Posterior cingulate gyrus (tissue), 11 donors: ENCODE data around the gene FAIM2.
A peak's percentile ranks its signal among the peaks of the same experiment; 100 is the strongest.

ENCODE experiments used
- DNase-seq, 10 donors: peaks; one replicate each; pipeline versions ENCODE4 v3.0.0 to v3.0.0-alpha.2; 2020 to 2021; ENCODE audit warnings: mixed read lengths in 3 of 10
- intact Hi-C: fragments of 100-400 bp; cut with DNase I; formaldehyde crosslinking; loops from one replicate; pipeline ENCODE4 v1.15.1; 2023

Gene FAIM2

DNA sequence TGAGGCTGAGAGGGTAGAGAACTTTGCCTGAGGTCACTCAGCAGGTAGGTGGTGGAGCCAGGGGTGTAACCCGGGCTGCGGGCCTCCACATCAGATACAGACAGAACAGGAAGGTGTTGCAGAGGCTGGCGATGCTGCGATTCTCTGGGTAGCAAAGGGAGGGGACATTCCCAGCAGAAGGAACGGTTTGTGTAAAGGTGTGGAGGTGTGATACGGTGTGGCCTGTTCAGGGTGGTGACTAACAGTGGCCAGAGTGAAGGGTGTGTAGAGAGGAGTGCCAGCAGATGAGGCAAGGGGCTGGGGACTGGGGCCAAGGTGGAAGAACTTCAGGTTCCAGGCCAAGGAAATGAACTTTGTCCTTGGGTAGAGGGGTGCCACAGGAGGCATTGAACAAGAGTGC is 18.2 kb upstream of the FAIM2 start:
- DNase-seq = no peak
- intact Hi-C loops = no loop called here

DNA sequence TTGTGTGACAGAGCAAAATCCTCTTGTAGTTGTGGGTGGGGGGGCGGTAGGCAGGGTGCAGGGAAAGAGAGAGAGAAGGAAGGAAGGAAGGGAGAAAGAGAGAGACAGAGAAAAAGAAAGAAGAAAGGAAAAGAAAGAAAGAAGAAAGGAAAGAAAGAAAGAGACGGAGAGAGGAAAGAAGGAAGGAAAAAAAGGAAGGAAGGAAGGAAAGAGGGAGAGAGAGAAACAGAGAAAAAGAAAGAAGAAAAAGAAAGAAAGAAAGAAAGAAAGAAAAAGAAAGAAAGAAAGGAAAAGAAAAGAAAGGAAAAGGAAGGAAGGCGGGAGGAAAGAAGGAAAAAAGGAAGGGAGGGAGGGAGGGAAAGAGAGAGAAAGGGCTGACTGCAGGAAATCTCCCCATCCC is 17.6 kb upstream of the FAIM2 start:
- no peak for DNase-seq
- intact Hi-C loops = no loop called here

DNA sequence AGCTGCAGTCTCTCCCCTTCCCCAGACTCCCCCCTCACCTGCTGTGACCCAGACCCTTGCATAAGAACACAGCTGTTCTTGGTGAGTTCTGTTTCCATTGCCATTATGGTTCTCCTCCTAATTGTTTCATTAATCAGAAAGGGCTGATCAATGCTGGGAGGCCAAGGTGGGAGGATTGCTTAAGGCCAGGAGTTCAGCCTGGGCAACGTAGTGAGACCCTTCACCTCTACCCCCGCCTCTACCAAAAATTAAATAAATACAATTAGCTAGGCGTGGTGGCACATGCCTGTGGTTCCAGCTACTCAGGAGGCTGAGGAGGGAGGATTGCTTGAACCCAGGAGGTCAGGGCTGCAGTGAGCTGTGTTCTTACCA is 17.2 kb upstream of the FAIM2 start:
- no peak for DNase-seq
- intact Hi-C loops = no loop called here

DNA sequence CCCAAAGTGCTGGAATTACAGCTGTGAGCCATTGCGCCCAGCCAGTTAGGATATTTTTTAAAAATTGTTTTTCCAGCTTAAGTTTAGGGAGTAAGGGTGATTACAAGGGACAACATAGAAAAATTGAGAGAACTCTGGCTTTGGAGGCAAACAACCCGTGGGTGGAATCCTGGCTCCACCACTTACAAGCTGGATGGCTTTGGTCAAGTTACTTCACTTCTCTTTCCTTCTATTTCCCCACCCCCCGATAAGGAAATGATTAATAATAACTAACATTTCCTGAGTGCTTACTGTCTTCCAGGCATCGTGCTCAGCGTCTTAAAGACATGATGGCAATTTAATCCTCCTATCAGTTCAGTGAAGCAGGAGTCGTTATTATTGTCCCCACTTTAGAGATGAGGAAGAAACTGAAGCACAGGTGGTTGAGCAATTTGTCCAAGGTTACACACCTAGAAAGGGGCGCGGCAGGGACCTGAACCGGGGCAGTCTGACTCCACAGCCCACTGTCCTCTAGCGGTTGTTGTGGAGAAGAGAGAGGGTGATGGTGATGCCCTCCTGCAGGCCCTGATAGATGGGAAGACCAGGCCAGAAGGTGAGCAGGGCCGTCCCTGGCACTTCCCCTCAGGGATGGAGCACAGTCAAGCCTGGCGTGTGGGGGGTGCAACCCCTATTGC is 16.7 kb upstream of the FAIM2 start:
- intact Hi-C loops = no loop called here
- no peak for DNase-seq

DNA sequence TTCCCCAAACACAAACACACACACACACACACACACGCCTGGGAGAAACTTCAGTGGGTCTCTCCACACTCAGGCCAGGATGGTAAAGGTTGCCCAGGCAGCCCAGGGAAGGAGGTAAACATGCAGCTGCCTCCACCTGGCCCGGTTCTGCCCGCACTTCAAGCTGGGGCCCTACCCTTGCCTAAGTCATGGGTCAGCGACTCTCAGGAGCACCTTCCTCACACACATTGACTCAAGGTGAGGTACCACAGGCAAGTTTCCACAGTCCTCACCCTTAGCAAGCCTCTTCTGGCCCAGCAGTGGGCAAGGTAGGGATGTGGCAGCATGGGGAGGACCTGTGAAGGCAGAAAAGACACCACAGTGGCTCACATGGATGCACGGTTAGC is 14.1 kb upstream of the FAIM2 start:
- no peak for DNase-seq
- intact Hi-C loops = no loop called here

DNA sequence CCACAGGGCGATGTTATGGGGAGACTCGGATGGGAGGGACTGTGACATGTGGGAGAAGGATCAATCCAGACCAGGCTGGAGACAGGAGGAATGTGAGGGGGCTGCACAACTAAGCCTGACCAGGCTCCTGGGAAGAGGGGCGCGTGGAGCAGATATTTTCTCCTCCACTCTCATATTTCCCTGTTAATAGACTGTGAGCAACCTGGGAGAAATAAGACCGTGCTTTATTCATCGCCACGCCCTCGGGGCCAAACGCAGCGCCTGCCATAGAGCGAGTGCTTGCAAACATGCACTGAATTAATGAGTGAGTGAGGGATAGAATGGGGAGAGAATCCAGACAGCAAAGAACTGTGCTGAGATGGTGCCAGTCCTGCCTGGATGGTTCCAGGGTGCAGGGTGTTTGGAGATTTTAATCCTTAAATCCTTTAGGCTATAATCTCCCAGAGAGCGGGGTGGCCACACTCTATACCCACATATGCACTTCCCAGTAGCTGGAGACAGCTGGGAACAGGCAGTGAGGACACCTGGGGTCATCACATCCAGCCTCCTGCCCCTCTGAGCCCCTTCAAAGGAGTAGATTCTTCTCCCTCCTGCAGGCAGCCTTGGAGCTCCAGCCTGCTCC is 13.6 kb upstream of the FAIM2 start:
- intact Hi-C loops = no loop called here
- DNase-seq = peak in 1 of 10 donors; percentile 35

DNA sequence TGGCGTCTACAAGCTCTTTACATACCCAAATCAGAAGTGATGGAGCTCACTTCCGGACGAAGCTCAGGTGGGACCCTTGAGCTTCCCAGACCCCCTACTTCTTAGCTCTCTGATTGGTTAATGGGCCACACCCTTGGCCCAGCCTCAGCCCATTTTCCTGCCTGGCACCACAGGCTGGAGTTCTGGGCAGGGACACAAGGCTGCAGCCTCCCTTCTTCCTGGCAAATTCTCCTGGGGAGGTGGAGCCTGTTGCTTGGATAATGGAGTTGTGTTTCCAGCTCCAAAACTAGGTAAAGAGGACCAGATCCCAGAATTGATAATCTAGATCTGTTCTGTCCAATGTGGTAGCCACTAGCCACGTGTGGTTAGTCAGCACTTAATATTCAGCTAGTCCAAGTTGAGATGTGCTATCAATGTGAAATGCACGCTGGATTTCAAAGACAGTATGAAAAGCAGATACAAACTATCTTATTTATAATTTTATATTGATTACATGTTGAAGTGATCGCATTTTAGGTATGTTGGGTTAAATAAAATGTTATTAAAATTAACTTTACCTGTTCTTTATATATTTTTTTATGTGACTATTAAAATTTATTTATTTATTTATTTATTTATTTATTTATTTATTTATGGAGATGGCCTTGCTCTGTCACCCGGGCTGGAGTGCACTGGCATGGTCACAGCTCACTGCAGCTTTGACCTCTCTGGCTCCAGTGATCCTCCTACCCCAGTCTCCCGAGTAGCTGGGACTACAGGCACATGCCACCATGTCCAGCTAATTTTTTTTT is 12.6 kb upstream of the FAIM2 start:
- intact Hi-C loops = no loop called here
- no peak for DNase-seq

DNA sequence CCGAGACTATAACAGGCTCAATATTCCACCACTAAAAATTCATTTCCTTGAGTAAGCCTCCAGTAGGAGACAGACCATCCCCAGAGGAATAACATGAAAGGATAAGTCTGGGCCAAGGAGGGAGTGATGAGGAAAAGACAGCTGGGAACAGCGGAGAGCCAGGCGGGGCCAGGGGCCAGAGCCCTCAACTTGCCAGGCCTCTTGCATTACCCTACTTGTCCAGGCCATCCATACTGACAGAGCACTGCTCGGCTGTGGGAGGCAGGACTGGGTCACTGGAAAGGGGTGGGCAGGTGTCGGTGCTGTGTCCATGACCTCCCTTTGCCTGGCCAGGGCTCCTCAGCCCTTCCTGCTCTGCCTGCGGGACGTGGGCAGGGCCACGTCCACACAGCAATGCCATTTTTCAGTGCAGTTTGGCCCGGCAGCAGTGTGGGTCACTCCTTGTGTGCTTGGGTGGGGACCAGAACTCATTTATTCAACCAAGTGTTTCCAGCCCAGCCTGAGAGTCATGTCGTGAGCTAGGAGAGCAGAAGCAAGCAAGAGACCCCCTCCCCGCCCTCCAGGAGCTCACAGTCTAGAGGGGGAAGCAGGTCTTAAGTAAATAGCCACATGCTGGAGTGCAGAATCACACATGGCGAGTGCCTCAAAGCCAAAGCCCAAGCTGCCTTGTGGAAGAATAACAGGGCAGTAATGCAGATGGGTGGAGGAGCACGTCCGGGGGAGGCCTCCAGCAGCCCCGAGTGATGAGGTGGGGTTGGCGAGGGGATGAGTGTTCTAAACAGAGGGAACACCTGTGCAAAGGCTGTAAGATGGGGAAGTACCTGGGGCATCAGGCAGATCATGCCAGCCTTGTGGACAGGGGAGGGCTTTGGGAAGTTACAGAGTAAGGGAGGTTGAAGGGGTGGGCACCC is 8.9 kb upstream of the FAIM2 start:
- peak in 1 of 10 donors; percentile 59 for DNase-seq
- intact Hi-C loops = no loop called here

DNA sequence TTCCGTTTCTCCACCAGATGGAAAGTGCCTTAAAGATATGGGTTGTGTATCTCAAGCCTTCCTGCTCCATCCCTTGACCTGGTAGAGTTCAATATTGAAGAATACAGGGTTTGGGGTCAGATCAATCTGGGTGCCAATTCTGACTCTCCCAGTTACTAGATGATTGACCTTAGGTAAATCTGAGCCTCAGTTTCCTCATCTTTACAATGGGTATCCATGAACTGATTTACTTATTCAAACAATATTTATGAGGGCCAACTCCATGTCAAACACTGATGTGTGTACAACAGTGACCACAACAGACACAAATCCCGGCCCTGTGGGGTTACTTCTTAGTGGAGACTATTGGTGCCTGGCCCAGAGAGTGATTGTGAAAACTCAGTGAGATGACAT is 7.5 kb upstream of the FAIM2 start:
- no peak for DNase-seq
- intact Hi-C loops = no loop called here

DNA sequence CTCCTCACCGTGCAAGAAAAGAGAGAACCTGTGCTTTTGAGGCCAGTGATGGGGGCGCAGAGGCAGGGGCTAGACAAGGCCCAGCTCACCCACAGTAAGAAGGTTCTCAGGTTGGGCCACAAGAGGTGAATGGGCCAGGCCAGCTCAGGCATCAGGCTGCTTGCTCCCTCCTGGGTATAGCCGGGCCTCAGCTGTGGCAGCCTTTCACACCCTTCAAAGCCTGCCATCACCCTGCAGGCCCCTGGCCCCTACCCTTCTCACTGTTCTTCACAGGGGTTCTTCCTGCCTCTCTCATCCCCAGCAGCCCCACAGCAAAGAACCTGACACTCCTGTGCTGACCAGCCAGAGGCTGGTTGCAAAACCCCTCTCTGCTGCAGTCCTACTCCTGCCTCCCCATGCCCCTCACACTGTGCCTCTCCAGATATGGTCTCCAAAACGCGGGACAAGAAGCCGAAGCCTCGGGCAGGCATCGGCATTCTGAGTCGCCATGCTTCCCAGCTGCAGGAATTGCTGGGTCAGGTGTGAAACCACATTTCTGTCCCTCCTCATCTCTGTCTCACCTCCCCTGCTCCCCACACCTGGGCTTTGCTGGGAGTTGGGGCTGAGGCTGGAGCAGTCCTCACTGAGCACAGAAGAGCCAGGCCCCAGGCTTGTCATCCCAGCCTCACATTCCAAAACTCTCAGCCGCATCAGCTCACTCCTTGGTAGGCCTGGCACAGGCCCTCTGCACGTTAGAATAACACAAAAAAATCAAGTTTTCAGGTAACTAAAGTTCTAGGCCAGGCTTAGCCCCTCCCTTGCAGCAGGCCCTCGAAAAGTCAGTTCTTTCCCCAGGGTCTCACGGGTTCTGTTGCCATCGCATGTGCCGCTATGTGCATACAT is 6.9 kb upstream of the FAIM2 start:
- peak in 2 of 10 donors; percentile 44 to 66 for DNase-seq
- intact Hi-C loops = no loop called here

DNA sequence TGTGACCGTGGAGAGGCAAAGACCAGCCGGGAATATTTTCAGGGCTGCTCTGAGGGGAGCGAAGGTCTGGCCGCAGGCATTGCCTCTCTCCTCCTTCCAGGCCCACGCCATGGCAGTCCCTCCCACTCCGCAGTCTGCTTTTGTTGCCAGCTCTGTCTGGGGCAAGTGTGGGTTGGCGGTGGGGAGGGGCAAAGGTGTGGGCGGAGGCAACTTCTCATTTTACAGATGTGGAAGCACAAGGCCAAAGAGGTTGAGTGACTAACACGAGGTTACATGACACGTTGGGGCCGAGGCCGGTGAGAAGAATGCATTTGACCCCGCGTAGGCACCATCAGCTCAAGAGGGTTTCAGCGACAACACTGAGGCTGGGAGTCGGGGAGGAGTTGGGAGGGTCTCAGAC is 6.1 kb upstream of the FAIM2 start:
- intact Hi-C loops = no loop called here
- DNase-seq = peak in 2 of 10 donors; percentile 42 to 64

DNA sequence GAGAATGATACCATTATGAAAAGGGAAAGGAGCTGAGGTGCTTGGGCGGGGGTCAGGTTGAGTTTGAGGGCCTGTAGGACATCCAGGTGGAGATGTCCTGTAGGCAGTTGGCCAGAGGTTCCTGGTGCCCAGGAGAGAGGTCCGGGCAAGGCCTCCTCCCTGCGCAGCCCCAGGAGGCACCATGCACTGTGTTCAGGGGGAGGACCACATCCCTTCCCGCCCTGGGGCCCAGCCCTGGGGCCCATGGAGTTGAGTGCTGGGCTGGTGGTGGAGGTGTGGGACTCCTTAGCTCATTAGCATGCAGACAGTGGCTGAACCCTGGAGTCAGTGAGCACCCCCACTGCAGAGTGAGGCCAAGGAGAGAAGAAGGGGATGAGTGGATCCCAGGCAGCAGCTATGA is 5.7 kb upstream of the FAIM2 start:
- DNase-seq = peak in 1 of 10 donors; percentile 41
- intact Hi-C loops = no loop called here

DNA sequence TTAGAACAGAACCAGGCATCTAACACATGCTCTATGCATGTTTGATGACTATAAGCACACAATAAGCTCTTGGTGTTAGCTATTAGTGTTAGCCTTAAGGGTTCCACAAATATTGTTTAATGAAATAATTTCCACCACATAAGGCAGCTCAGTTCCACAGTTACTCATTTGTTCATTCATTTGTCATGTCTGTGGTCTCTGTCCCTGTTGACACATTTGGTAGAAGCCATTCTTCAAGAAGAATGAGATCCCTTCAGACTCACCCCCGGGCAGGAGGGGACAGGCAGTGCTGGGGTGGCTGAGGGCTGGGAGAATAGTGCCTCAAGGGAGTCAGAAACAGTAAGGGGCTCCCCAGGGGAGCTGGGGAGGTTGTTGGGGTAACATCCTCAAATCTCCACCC is 3.7 kb upstream of the FAIM2 start:
- peak in 2 of 10 donors; percentile 9 to 71 for DNase-seq
- intact Hi-C loops = no loop called here

DNA sequence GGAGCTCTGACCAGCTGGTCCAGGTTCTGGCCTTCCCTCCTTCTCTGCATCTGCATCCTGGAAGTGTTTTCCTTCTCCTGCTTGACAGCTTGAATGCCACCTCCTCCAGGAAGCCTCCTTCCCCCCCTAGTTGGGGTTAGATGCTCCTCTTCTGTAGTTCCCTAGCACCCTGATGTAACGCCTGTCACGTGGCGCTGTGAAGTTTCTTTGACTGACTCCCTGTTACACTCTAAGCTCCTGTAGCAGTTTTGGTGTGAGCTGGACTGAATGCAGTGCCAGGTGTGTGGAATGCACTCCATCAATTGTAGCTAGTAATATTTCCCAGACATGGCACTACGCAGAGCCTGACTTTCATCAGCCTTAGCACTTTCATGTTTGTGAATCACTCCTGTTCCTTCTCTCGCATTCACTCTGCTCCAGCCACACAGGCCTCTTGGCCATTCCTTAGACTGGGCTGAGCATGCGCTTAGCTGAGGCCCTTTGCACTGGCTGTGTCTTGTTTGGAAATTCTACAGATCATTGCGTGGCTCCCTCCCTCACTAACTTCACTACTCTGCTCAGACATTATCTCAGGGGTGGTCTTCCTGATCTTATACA is 2.1 kb upstream of the FAIM2 start:
- peak in 3 of 10 donors; percentile 29 to 42 (median 32) for DNase-seq
- intact Hi-C loops = no loop called here

DNA sequence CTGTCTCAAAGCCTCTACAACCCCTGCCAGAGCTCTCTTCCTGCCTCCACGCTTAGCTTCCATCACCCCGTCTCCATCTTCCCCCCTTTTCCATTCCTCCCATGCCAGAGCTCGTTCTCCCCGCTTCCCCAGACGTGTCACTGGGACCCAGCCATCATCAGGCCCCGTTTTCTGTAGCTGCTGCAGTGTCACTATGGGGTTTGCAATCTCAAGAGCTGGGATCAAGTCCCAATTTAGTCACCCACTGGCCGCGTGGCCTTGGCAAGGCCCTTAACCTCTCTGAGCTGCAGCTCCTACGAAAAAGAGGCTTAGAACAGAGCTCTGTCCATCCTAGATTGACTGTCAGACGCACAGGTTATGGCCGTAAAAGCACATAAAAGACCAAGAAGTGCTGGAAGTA is 901 bp upstream of the FAIM2 start:
- intact Hi-C loops = loop anchor here (5.0 kb wide), 1 partner anchor 43 kb away; no protein-coding TSS in a partner anchor
- DNase-seq = peak in 2 of 10 donors; percentile 52 to 57

DNA sequence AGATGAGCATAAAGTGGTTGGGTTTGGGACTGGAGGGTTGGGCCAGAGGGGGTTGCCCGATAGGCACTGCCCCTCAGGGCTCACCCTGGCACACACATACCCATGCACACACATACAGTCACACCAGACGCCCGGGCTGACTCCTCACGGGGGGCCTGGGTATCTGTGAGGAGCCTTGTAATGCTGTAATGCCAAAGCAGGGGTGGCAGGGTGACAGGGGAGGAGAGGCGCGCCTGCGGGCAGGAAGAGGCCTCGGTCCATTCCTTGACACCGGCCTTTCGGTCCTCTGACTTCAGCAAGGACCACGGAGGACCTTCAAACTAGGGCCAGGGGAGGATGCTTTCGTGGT is 375 bp downstream of the FAIM2 start:
- peak in 1 of 10 donors; percentile 45 for DNase-seq
- intact Hi-C loops = loop anchor here (2.0 to 5.0 kb wide), 2 partner anchors 29 to 44 kb away; no protein-coding TSS in a partner anchor

DNA sequence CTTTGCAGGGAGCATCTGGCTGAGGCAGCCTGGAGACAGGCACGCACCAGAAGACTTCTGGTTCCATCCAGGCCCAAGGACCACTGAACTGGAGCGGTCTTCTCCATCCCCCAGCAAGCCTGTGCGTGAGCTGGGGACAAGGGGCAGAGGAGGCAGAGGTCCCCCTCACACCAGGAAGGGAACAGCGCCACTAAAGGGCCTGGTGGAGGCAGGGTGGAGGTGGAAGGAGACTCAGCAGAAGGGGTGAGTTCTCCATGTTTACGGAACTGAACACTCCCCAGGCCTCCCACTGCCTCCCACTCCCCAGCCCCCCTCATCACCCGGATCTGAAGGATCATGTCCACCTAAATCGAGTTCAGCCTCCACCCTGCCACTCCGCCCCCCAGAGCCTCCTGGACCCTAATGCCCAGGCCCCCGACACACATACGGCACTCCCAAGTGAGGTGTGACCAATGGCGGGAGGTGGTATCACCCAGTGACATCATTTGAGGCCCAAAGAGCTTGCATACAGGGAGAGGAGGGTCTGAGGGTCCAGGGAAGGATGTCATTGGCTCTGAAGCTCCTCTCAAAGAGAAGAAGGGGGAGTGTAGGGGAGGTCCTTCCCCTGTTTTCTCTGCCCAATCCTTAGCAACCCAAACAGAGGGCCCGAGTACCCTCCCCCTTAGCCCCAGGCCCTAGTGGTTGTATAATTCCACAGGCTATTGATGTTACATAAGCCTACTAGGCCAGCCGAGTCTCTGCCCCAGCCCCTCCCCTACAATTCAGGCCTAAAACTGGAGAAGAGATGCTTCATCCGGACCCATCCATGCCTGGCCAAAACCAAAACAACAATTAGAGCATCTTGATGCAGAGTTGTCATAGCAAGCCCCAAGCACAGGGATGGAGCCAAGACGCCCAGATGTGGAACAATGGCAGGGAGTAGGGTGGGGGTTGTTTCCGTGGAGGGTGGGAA is 1.0 kb downstream of the FAIM2 start:
- intact Hi-C loops = loop anchor here (2.0 to 5.0 kb wide), 2 partner anchors 28 to 45 kb away; no protein-coding TSS in a partner anchor
- DNase-seq = peak; percentile 35 to 93 (median 62)

DNA sequence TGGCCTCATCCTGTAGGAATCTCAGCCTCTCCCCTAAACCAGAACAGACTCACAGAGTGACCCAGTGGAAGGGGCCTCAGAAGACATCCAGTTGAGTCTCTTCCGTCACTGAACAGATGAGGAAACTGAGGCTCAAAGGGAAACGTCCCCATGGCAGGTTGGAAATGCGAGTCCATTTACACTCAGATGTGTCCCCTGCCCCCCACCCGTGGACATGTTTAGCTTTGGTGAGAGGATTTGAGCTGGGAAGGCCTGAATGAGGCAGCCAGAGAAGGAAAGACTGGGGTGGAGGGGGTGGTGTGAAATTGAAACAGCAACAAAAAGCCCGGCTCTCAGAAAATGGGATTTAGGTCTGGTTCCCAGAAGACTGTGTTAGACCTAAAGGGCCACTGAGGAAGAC is 1.7 kb downstream of the FAIM2 start:
- intact Hi-C loops = loop anchor here (2.0 to 5.0 kb wide), 2 partner anchors 27 to 45 kb away; no protein-coding TSS in a partner anchor
- peak in 2 of 10 donors; percentile 12 to 54 for DNase-seq
